ENCODE data around the gene SPINK14.

GRCh38 chr5:148186248-148187003 is 18.1 kb downstream of the SPINK14 start:
- no peak for TF ChIP-seq EP300 (IDR thresholded peaks at IDR 0.05)
- TF ChIP-seq CTCF (IDR thresholded peaks at IDR 0.05): no peak
- no peak for TF ChIP-seq POLR2A (IDR thresholded peaks at IDR 0.05)
